Measurements from ENCODE around the gene SPRED2. TPM values are rescaled to one million over a fixed set of nuclear protein-coding genes. Genes with fewer than 3 reads are reported as not detected.

Gene SPRED2
- total and polyA plus RNA-seq, 3 donors from 2014 or later: 10.0 to 14.1 (median 11.3) TPM

- H3K4me1 ChIP-seq: peaks cover 8% of the 10 kb centered on the region
- peak overlapping the region in 1 of 2 donors; percentile 2 for H3K4me3 ChIP-seq
- TF ChIP-seq POLR2A (IDR thresholded peaks at IDR 0.05) (no peak), CTCF (IDR thresholded peaks at IDR 0.05) (no peak)
- DNase-seq: no peak
- intact Hi-C loops (cut with DNase I; ENCODE audit: low total_unique reads): no loop called here
- no peaks in the 10 kb centered on the region for H3K9me3 ChIP-seq
- 35 to 56% methylated on average over 7 to 21 of the region's 21 CpGs for WGBS, 2 donors
- no peaks in the 10 kb centered on the region for H3K27me3 ChIP-seq
- H3K36me3 ChIP-seq (ENCODE audit: low read depth, missing control alignments): no peaks in the 10 kb centered on the region
- no peak overlapping the region for H3K27ac ChIP-seq
Measured at GRCh38 chr2:65292461-65293011, 139.9 kb downstream of the SPRED2 start.

- Histone ChIP-seq H3K9me3 (no peaks in the 10 kb centered on the region), H3K4me1 (peaks cover 8% of the 10 kb centered on the region), H3K27me3 (no peaks in the 10 kb centered on the region), H3K27ac (no peak overlapping the region), H3K36me3 (ENCODE audit: low read depth, missing control alignments) (no peaks in the 10 kb centered on the region), H3K4me3 (peak overlapping the region in 1 of 2 donors; percentile 2)
- WGBS, 2 donors: 39 to 80% methylated on average over 3 of the region's 3 CpGs
- TF ChIP-seq CTCF (IDR thresholded peaks at IDR 0.05) (no peak), POLR2A (IDR thresholded peaks at IDR 0.05) (no peak)
- no peak for DNase-seq
- intact Hi-C loops (cut with DNase I; ENCODE audit: low total_unique reads): no loop called here
Measured at GRCh38 chr2:65292106-65292400, 140.3 kb downstream of the SPRED2 start.

- H3K27ac ChIP-seq: no peak overlapping the region
- no peaks in the 10 kb centered on the region for H3K27me3 ChIP-seq
- H3K4me1 ChIP-seq: peaks cover 8% of the 10 kb centered on the region
- intact Hi-C loops (cut with DNase I; ENCODE audit: low total_unique reads): no loop called here
- no peak overlapping the region for H3K4me3 ChIP-seq
- WGBS, 2 donors: 90 to 93% methylated on average over 11 of the region's 11 CpGs
- no peaks in the 10 kb centered on the region for H3K36me3 ChIP-seq (ENCODE audit: low read depth, missing control alignments)
- H3K9me3 ChIP-seq: no peaks in the 10 kb centered on the region
- TF ChIP-seq CTCF (IDR thresholded peaks at IDR 0.05) (no peak), POLR2A (IDR thresholded peaks at IDR 0.05) (no peak)
- no peak for DNase-seq
Measured at GRCh38 chr2:65291216-65292105, 140.9 kb downstream of the SPRED2 start.

GRCh38 chr2:65287364-65287763 lies 145.0 kb downstream of the SPRED2 start:
- no peaks in the 10 kb centered on the region for H3K27me3 ChIP-seq
- DNase-seq: no peak
- no peaks in the 10 kb centered on the region for H3K36me3 ChIP-seq (ENCODE audit: low read depth, missing control alignments)
- no peak overlapping the region for H3K27ac ChIP-seq
- H3K4me3 ChIP-seq: no peak overlapping the region
- peaks cover 4% of the 10 kb centered on the region for H3K4me1 ChIP-seq
- H3K9me3 ChIP-seq: no peaks in the 10 kb centered on the region
- 93 to 95% methylated on average over 4 of the region's 4 CpGs for WGBS, 2 donors
- intact Hi-C loops (cut with DNase I; ENCODE audit: low total_unique reads): no loop called here
- TF ChIP-seq CTCF (IDR thresholded peaks at IDR 0.05) (no peak), POLR2A (IDR thresholded peaks at IDR 0.05) (no peak)

All from testis (tissue), 3 donors.